GM19468 (cell line): ENCODE results near the gene GATA6.

Experiments
- ATAC-seq: cut with Tn5 transposase; IDR thresholded peaks from one replicate; pipeline ENCODE4 v1.9.1; 2021; ENCODE audit warnings: mild to moderate bottlenecking, moderate library complexity, moderate number of reproducible peaks; ENCODE audit not compliant: unreplicated experiment; ENCODE audit errors: extremely low read depth

Gene GATA6

GRCh38 chr18:22229456-22230124 lies 60.2 kb downstream of the GATA6 start:
- ATAC-seq: no peak

- no peak for ATAC-seq
These were observed 61.1 kb downstream of the GATA6 start for GRCh38 chr18:22230471-22230945.

GRCh38 chr18:22233266-22233665 lies 63.9 kb downstream of the GATA6 start:
- ATAC-seq: no peak

GRCh38 chr18:22238036-22238435 lies 68.6 kb downstream of the GATA6 start:
- ATAC-seq: no peak

DNA sequence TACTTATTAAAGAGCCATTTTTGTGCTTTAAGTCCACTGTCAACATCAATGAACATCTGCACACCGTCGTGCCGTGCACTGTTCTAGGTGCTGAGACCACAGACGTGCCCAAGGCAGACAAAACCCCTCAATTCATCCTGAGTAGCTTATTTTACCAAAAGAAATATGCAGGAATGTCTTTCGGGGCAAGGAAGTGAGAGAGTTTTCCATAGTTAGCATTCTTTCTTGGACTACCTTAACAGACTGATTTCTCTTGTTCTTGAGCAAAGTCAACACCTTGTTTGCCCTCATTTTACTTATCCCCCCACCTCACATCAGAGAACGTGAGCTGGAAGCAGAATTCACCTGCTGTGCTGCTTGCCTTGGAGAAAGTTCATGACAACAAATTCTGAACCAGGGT lies 69.3 kb downstream of the GATA6 start:
- ATAC-seq: no peak

DNA sequence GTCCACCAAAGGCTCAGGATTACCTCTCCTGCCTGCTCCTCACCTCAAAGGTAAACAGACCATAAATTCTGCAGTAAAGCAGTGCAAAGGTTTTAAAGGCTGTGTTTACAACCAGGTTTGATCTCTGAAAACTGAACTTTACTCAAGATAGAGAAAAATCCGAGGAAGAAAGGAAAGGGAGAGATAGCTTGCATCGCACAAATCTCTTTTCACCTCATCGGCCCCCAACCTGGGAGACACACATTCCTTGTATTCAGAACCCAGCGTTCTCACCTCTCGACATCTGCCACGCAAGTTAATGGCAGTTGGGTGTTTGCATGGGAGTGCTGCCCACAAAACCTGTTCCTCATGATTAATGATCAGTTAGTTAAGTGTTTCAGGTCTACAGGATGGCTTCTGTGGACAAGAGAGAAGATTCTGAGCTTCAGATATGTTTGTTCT lies 72.6 kb downstream of the GATA6 start:
- no peak for ATAC-seq

GRCh38 chr18:22243513-22243912 lies 74.1 kb downstream of the GATA6 start:
- ATAC-seq: no peak

DNA sequence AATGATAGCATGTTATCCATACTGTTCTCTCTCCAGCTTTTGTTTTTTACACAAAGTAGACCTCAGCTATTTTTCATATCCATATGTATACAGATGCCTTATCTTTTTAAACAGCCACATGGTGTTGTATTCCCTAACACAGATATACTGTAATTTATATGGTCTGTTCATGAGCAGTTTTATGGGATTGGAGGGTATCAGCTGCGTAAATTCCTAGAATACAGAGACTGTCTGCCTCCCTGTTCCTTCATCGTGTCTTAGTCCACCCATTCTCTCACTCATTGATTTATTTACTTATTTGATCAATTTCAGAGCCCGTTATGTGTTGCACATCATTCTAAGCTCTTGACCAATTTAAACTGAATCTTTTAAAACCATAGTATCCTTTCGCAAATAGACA lies 80.6 kb downstream of the GATA6 start:
- no peak for ATAC-seq

- no peak for ATAC-seq
These were observed 81.2 kb downstream of the GATA6 start for GRCh38 chr18:22250591-22250996.
